Osteoblast (primary cell): ENCODE results near the gene CPXM2. TPM values are rescaled to one million over a fixed set of nuclear protein-coding genes. Genes with fewer than 3 reads are reported as not detected.

ENCODE experiments used
- DNase-seq: peaks from one replicate; pipeline ENCODE4 v3.0.0; 2011; ENCODE audit warnings: low spot score, mixed read lengths; ENCODE audit not compliant: insufficient read length; ENCODE audit errors: missing footprints
- H2AFZ ChIP-seq: 2 replicates; pipeline ENCODE4 v1.6.0; 2011; ENCODE audit warnings: mild to moderate bottlenecking, low read length
- H3K27ac ChIP-seq: 2 replicates; pipeline ENCODE4 v1.5.1; 2011; ENCODE audit warnings: mild to moderate bottlenecking, low read depth, low read length, moderate library complexity
- H3K27me3 ChIP-seq: 2 replicates; pipeline ENCODE4 v1.6.0; 2012; ENCODE audit warnings: mild to moderate bottlenecking, control low read depth, inconsistent platforms, low read length, moderate library complexity; ENCODE audit not compliant: insufficient read depth
- H3K36me3 ChIP-seq: 2 replicates; pipeline ENCODE4 v1.5.1; 2011; ENCODE audit warnings: mild to moderate bottlenecking, low read length, control low read depth, moderate library complexity; ENCODE audit not compliant: insufficient read depth
- H3K4me1 ChIP-seq: 2 replicates; pipeline ENCODE4 v1.5.1; 2011; ENCODE audit warnings: mild to moderate bottlenecking, low read length, control low read depth, moderate library complexity; ENCODE audit not compliant: insufficient read depth
- H3K4me2 ChIP-seq: 2 replicates; pipeline ENCODE4 v1.6.0; 2011; ENCODE audit warnings: mild to moderate bottlenecking, low read length; ENCODE audit not compliant: insufficient read depth
- H3K4me3 ChIP-seq: fragments of 200-600 bp; sonication (generic); 3 replicates; pipeline ENCODE4 v1.5.1; 2012; ENCODE audit warnings: mild to moderate bottlenecking, low read length, inconsistent platforms; ENCODE audit not compliant: insufficient read depth
- H3K79me2 ChIP-seq: 2 replicates; pipeline ENCODE4 v1.6.0; 2012; ENCODE audit warnings: mild to moderate bottlenecking, low read length, control low read depth, inconsistent platforms; ENCODE audit not compliant: insufficient read depth
- H3K9me3 ChIP-seq: 2 replicates; pipeline ENCODE4 v1.5.1; 2011; ENCODE audit warnings: low read depth, low read length, control low read depth
- H4K20me1 ChIP-seq: 2 replicates; pipeline ENCODE4 v1.6.0; 2012; ENCODE audit warnings: mild to moderate bottlenecking, low read length, control low read depth; ENCODE audit not compliant: insufficient read depth
- total RNA-seq: library from RNA; depleted of rRNA; stranded (reverse); fragments of >200 nt; gene quantifications from 2 replicates; pipeline ENCODE4 v1.2.3, GENCODE V29; 2012
- TF ChIP-seq, protein P1 (sequence below): IDR thresholded peaks from 2 replicates; pipeline ENCODE4 v1.5.1; 2011; ENCODE audit warnings: mild to moderate bottlenecking, low read depth, low read length, moderate library complexity; ENCODE audit errors: extremely low read depth

Gene CPXM2
- total RNA-seq, 1 donor, result 0.36 TPM

DNA sequence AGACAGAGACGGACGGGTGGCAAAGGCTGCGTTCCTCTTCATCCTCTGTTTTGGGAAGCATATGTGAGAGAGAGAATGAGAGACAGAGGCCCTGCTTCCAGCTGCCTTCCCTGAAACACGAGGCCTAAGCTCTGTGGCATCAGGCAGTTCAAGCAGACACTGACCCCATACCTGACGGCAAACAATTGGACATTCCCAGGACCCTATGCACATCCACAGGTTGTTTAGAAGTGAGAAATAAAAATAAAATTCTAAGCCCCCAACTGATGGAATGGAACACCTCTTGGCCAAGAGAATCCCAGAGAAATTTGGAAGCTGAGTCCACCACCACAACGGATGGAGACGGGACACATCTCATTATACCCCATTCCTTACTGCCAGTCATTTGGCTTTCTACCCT, 105.3 kb downstream of the CPXM2 start:
- Histone ChIP-seq H3K27ac (no peak overlapping the region), H3K4me2 (no peak overlapping the region), H3K36me3 (no peaks in the 10 kb centered on the region), H3K9me3 (no peaks in the 10 kb centered on the region), H3K4me3 (no peak overlapping the region), H3K27me3 (no peaks in the 10 kb centered on the region), H4K20me1 (no peaks in the 10 kb centered on the region), H3K79me2 (no peaks in the 10 kb centered on the region), H3K4me1 (no peaks in the 10 kb centered on the region), H2AFZ (no peak overlapping the region)
- TF ChIP-seq, protein P1, sequence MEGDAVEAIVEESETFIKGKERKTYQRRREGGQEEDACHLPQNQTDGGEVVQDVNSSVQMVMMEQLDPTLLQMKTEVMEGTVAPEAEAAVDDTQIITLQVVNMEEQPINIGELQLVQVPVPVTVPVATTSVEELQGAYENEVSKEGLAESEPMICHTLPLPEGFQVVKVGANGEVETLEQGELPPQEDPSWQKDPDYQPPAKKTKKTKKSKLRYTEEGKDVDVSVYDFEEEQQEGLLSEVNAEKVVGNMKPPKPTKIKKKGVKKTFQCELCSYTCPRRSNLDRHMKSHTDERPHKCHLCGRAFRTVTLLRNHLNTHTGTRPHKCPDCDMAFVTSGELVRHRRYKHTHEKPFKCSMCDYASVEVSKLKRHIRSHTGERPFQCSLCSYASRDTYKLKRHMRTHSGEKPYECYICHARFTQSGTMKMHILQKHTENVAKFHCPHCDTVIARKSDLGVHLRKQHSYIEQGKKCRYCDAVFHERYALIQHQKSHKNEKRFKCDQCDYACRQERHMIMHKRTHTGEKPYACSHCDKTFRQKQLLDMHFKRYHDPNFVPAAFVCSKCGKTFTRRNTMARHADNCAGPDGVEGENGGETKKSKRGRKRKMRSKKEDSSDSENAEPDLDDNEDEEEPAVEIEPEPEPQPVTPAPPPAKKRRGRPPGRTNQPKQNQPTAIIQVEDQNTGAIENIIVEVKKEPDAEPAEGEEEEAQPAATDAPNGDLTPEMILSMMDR, result no peak
- no peak for DNase-seq

DNA sequence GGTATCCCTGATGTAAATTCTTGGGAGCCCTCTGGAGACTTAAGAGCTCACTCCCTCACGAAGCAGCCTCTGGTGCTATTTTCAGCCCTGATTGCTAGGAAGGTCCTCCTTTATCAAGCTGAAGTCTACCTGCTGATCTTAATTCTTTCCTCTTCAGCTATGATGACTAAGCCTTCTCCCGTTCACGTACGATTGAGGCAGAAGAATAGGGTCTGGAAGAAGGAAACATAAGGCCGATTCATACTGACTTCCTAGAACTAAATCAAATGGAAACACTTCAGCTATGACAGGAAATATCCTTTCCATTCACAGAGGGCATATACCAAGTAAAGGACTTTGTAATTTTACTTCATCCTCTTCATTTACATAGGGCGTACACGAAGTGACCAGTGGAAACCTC, 107.0 kb downstream of the CPXM2 start:
- Histone ChIP-seq H3K27ac (no peak overlapping the region), H3K4me1 (no peaks in the 10 kb centered on the region), H3K4me3 (no peak overlapping the region), H3K4me2 (no peak overlapping the region), H3K27me3 (no peaks in the 10 kb centered on the region), H3K79me2 (no peaks in the 10 kb centered on the region), H4K20me1 (no peaks in the 10 kb centered on the region), H3K36me3 (no peaks in the 10 kb centered on the region), H3K9me3 (no peaks in the 10 kb centered on the region), H2AFZ (no peak overlapping the region)
- DNase-seq, result no peak
- TF ChIP-seq, protein P1, result no peak

DNA sequence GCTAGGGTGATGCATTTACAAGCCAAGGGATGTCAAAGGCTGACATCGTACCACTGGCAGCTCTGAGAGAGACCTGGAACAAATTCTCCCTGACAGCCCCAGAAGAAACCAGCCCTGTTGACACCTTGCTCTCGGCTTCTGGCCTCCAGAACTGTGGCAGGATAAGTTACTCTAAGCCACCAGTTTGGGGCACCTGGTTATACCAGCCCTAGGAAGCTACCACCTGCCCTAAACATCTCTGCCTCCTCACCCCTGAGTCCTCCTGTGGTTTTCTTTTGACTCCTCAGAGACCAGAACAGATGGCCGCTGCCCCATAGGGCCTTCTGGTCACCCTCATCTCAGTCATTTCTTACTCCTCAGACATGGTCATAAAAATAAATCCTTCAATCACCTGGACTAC, 107.4 kb downstream of the CPXM2 start:
- Histone ChIP-seq H3K79me2 (no peaks in the 10 kb centered on the region), H3K9me3 (no peaks in the 10 kb centered on the region), H3K4me2 (no peak overlapping the region), H2AFZ (no peak overlapping the region), H3K27me3 (no peaks in the 10 kb centered on the region), H3K27ac (no peak overlapping the region), H3K4me3 (no peak overlapping the region), H4K20me1 (no peaks in the 10 kb centered on the region), H3K36me3 (no peaks in the 10 kb centered on the region), H3K4me1 (no peaks in the 10 kb centered on the region)
- DNase-seq, result no peak
- TF ChIP-seq, protein P1, result no peak

DNA sequence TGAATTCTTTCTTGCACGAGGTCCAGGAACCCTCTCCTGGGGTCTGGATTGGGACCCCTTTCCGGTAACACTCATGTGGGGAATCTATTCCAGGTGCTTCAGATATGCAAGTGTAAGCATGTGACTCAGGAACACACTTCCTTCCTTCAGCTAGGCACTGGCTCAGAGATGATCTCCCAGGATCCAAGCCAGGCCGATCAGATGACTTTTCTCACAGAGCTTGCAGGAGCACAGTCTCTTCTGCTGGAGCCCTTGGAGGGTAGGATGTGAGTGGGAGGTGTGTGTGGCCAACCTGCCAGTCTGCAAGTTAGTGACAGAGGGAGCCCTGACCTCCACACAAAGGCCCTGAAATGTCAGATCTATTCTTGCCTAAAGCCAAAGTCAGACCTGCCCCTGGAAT, 108.3 kb downstream of the CPXM2 start:
- no peak for DNase-seq
- no peaks in the 10 kb centered on the region for H3K4me1 ChIP-seq
- no peak overlapping the region for H3K27ac ChIP-seq
- H3K27me3 ChIP-seq, result no peaks in the 10 kb centered on the region
- H3K4me3 ChIP-seq, result no peak overlapping the region
- TF ChIP-seq, protein P1, result no peak
- H2AFZ ChIP-seq, result no peak overlapping the region
- no peaks in the 10 kb centered on the region for H3K9me3 ChIP-seq
- H4K20me1 ChIP-seq, result no peaks in the 10 kb centered on the region
- no peaks in the 10 kb centered on the region for H3K79me2 ChIP-seq
- H3K36me3 ChIP-seq, result no peaks in the 10 kb centered on the region
- no peak overlapping the region for H3K4me2 ChIP-seq
